ENCODE results near the gene C10orf90.

DNA sequence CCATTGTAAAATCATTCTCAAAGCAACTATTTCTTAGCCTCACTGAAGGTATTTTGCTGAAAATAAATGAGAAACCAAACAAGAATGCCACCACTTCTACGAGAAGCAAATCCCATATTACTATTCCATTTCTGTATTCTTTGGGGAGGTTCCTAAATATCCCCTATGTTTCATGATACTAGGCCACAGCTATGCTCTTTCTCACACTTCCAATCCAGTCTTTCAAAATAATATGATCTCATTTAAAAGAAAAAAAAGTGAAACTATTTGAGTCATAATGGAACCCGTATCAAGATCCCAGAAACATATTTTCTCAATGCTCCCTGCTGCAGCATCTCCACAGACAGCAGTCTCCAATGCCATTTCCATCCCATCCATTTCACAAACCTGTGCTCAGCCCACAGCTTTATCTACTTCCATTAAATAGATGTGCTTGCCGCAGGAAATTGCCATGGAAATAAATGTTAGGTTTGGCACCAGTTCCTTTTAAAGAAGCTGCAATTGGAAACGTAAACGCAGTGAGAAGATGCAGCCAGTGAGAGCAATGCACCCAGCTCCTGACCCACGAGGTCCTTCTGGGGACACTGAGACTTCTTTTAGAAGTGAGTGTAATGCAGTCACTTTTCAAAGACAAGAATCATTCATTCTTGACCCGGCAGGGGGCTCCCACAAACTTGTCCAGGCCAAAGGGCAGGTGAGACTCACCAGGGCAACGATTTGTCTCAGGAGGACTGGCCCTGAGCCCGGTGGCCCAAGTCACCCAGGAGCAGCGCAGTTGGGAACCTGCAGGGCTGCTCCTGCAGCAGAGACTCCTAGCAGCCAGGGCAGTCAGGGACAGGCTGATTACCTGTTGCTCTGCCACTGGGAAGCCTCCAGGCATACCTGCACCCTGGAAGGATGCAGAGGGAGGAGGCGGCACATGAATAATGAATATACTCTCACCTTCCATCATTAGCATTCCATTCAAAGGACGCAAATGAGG lies 99.6 kb downstream of the C10orf90 start:
- TF ChIP-seq CTCF (IDR thresholded peaks at IDR 0.05; ENCODE audit: extremely low read depth in 1 of 2, insufficient read depth in 1 of 2, low read depth in 1 of 2, low read length in 2 of 2) = no peak
- no peak for TF ChIP-seq MAX (IDR thresholded peaks at IDR 0.05; ENCODE audit: insufficient read depth, insufficient read length)
- TF ChIP-seq POLR2A (IDR thresholded peaks at IDR 0.05; ENCODE audit: low read depth, low read length) = no peak
